ENCODE data around the gene GABARAP.
A peak's percentile ranks its signal among the peaks of the same experiment; 100 is the strongest.
"Not testable (repeated sequence)": the region's sequence is repeated elsewhere in the genome, so short reads cannot be mapped to it uniquely, and the experiment has no call there.

GABARAP gene

DNA sequence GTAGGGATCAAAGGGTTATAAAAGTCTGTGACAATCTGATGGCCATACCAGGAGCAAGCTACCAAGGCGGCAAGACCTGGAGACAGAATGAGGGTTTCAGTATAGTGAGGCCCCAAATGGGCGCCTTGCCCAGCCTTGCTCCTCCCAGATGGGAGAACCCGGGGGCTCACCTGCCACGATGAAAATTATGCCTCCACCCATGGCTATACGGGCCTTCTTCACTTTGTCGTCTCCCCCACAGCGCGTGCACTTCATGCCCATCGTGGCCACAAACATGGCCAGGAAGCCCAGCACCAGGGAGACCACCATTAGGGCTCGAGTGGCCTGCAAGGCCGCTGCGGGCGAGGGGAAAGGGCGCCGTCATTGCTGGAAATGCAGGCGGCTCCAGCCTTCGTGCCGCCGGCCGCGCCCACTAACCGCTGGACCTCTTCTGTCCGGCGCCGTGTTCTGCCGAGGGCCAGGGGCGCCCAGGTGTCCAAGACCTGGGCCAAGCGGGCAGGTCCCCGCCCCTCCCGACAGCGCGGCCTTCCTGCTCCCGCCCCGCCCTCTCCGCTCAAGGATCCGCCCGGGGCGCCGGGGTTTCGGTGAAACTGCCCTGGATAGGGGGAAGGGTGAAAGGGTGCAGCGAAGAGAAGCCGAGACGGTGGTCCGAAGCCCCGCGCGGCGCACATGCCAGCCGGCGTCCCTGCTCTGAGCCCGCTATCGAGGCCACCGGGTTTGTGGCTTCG, 18.6 kb upstream of the GABARAP start:
- DNase-seq (ENCODE audit: low read depth): no peak

DNA sequence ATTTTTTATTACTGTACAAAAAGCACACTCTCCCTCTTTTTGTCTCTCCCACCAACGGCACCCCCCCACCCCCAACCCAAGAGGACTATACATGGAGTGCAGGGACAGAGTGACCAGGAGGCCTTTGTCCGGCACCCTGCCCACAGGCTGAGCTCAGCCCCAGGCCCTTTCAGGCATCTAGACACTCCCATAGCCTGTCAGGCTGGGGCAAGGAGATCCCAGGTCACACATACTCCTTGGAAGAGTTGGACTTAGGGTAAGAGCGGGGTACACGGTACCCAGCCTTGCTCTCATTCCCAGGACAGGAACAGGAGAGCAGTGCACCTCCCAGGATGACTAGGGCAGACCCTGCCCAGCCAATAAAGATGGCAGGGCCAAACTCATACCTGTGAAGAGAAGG, 17.9 kb upstream of the GABARAP start:
- DNase-seq (ENCODE audit: low read depth): no peak

DNA sequence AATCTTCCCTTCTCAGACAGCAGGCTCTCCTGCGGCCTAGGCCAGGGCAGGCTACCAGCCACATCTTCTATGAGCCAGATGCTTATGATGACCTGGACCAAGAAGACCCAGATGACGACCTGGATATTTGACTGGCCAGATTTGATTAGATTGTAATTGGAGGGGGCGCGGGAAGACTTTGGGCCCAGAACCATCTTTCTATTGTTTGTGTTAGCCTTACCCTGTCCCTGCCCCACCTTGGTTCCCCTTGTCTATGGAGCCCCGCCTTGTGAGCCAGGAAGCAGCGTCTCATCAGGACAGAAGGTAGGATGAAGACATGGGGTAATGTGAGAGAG, 17.3 kb upstream of the GABARAP start:
- no peak for DNase-seq (ENCODE audit: low read depth)

DNA sequence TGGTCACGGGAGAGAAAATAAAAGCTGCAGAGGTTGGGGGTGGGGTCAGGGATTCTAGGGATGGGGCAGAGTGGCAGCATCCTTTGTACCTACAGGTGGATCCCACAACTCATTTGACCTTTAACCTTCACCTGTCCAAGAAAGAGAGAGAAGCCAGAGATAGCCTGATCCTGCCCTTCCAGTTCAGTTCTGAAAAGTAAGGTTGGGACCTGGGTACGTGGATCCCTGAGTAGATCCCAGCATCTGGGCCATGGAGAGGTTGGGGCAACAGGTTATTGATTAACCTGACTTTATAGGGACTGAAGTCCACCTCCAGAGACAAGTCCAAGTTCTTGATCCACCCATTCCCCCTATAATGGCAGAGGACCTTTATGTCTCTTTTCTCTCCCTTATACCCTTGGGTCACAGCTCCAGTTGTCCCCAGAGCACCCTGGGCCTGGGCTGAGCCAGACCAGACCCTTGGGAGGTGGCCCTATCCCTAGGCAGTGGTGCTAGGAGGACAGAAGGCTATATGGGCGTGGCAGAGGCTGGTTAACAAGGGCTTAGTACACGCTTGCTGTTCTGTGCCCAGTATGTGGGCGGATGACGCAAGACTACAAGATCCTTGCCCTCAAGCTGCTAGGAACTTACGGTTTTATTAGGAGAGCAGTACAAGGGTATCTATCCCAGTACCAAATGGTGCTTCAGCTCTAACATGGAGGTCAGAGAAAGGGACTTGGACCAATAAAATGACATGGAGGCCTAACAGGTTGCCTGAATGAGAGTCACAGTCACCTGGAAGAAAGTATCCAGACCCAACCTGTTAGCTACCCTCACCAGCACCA, 16.7 kb upstream of the GABARAP start:
- no peak for DNase-seq (ENCODE audit: low read depth)

DNA sequence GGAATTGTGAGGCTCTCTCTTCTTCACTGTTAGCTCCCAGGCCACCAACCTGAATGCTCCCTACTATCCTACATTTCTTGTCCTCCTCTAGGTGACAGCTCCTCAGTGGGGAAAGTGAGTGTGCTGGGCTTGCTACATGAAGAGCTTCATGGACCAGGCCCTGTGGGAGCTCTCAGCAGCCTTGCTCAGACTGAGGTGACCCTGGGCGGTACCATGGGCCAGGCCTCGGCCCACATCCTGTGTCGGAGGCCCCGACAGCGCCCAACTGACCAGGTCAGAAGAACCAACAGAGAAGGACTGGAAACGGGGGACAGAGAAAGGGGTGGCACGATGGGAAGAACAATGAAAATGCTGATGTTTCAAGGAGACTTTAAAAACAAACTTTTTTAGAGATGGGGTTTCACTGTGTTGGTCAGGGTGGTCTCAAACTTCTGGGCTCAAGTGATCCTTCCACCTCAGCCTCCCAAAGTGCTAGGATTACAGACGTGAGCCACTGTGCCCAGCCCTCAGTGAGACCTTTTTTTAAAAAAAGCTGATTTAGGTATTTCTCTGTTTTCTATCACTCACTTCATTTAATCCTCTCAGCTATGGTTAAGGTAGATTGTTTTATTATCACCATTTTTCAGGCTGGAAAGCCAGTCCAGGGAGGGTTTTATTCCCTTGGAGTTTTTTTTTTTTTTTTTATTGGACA, 14.7 kb upstream of the GABARAP start:
- no peak for DNase-seq (ENCODE audit: low read depth)

DNA sequence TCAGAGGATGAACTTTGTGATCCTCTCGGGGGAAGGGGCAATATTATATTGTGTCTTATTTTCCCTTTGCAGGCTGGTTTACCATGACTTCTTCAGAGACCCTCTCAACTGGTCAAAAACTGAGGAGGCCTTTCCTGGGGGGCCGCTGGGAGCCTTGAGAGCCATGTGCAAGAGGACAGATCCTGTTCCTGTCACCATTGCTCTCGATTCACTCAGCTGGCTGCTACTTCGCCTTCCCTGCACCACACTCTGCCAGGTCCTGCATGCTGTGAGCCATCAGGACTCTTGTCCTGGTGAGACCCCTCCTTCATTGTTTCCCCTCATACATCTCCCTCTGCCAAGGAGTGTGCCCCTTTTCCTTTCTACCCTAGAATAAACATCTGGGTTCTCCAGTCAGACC, 12.3 kb upstream of the GABARAP start:
- DNase-seq (ENCODE audit: low read depth): no peak

DNA sequence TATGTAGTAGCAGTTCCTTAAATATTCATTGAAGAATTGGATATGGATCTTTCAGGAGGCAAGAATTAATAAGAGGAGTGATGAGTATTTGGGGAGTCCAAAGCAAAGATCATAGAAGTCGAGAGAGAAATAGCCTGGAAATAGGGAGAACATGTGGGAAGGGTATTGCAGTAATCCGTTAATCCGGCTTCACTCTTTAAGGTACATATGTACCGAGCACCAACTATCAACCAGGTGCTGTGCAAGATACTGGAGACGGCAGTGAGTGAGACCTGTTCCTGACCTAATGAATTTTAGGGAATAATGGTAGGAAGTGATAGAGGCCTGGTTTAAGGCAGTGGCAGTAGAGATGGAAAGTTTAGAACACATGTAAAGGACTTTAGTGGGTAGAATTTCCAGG, 10.8 kb upstream of the GABARAP start:
- DNase-seq (ENCODE audit: low read depth): no peak

DNA sequence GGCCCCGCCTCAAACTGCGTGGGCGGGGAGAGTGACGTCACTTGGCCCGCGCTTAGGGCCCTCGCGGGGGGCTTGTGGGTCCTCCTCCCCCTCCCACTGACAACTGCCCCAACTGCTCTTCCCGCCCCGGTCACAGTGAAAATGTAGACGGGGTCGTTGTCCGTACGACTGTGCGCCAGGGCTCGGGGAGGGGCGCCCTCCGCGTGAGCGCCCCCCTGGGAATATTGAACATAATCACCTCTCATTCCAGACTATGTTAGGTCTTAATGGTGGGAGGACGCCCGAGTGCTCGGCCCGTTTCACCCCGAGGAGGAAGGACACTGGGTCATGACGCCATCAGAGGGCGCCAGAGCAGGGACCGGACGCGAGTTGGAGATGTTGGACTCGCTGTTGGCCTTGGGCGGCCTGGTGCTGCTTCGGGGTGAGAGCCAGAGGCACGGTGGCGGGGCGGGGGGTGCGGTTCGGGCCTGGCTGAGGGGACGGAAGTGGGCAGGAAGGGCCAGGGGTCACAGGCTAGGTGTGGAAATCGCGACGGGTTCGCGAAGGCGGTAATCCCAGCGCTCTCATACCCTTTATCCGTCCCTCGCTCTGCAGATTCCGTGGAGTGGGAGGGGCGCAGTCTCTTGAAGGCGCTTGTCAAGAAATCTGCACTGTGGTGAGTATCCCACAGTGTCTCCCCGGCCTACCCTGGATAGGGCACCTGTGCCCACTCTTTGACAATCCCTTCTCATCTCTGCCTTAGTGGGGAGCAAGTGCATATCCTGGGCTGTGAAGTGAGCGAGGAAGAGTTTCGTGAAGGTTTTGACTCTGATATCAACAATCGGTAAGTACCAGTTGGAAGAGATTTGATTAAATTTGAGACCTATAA, 10.2 kb upstream of the GABARAP start, which contains the start of gene ELP5:
Gene ELP5, plus strand, starts transcription at position 40 of the 868 bp plus-strand sequence. Its CDS starts 336 bp downstream, at position 376.
- DNase-seq (ENCODE audit: low read depth): peak; percentile 86

DNA sequence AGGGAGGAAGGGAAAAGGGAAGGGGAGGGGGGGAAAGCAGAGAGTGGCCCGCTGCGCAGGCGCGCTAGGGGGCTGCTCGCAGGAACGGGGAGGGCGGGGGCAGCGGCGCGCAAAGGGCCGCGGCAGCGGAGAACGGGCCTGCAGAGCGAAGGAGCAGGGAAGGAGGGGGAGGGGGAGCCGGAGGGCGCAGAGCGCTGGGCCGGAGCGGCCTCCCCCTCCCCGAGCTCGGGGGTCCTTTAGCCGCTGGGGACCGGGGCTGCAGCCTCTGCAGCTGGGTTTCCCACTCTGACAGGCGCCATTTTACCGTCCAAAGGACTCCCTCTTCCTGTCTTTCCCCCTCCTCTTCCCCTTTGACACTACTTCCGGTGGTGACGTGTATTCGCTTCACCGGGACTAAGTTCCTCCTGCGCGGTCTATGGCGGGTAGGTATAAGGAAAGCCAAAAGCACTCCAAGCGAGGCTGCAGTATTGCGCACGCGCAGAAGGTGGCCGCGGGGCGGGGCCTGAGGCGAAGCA, 9.5 kb upstream of the GABARAP start, which contains the start of gene CTDNEP1:
Gene CTDNEP1, minus strand, starts transcription at position 74 of the 515 bp plus-strand sequence. CDS start 438 bp downstream, outside the sequence.
- peak; percentile 100 for DNase-seq (ENCODE audit: low read depth)

DNA sequence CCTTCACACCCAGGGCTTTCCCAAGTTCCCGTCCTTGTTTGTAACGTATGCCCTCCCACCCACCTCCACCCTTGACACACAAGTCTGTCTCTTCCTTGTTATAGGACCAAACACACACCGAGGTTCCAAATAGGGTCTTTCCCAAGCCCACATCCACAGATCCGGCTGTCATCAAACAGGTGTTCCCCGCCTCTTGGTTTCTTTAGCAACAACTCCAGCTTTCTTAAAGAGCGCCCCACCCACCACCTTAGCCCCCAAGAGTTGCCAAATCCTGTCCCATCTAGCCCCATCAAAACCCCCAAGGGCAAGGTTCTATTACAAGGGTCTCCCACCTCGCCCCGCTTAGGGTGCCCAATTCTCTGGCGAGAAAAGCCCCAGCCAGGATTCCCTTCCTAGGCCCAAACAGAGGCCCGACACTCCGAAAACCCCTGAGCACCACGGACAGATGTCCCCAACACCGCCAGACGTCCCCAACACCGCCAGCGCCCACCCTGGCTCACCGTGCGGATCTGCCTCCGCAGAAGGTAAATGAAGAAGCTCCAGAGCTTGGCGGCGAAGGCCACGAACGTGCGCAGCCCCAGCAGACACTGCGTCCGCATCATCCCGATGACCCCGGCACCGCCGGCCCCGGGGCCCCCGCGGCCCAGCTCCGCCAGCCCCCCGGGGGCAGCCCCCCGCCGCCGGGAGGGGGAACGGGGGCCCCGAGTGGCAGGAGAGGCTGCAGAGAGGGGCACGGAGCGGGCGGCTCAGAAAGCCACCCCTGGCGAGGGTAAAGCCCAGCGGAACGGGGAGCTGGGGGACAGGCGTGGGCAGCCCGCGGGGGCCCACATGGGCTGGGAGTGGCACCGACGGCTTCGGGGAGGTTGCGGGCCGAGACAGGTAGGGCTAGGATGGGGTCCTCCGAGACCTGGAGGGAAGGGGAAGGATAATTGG, 8.7 kb upstream of the GABARAP start:
- DNase-seq (ENCODE audit: low read depth): no peak

DNA sequence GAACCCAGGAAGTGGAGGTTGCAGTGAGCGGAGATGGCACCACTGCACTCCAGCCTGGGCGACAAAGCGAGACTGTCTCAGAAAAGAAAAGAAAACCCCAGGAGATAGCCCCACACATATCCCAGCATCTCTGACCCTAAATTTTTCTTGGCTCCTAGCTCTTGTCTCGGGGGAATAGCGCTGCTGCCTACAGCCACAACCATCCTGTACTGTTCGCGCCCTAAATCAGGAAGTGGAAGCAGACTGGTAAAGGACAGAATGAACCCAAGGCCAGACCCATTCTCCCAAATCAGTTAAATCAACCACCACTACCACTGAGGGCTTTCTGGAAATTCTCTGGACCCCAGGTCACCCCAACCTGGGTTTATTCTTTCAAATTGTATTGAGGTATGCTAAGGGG, 7.6 kb upstream of the GABARAP start:
- DNase-seq (ENCODE audit: low read depth): no peak

DNA sequence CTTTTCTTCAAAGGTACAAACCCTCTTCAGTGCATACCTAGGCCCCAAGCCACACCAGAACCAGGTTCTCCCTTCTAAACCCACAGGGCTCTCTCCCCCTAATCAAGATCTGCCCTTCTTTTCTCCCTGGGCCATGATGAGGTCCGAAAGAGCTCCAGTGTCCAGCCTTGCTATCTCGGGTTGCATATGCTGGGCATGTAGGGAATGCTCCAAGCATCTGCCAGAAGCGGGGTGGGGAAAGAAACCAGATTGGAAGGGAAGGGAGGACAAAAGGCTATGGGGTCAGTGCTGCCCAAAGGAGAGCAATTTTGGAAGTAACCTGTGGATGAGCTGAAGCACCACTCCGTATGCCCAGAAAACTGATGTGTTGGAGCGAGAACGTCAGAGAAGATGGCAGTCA, 7.0 kb upstream of the GABARAP start:
- no peak for DNase-seq (ENCODE audit: low read depth)

DNA sequence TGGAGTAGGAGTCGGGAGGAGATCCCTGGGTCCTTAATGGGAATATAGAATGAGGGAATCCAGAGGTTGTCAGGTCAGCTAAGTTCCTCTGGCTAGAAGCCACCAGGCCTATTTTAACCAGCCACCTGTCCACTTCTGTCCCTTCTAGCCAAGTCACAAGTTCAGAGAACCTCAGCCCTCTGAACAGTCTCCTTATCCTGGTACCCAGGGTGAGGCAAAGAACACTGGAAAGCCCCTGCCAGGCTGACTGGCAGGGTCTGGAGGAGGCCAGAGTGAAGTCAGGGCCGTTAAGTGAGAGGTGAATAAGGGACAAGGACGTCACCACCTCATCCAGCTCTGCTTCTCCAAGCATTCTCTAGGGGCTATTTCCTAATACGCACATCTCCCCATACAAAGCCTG, 6.5 kb upstream of the GABARAP start:
- no peak for DNase-seq (ENCODE audit: low read depth)

DNA sequence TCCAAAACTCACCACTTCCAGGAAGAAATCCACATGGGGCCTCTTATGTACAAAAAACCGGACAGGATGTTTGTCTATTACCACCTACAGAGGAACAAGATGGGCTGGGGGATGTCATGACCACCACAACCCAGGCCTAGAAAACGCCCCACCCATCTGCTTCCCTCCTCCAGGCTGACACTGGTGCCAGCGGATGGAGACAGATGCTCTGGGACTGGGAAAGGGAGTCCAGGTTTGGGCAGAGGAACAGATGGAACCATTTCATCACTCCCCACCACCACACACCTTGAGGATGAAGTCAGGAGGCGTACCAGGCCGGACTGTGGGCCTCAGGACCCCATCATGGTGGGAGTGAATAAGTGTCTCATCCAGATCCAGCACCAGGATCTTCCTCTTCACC, 4.5 kb upstream of the GABARAP start:
- DNase-seq (ENCODE audit: low read depth): no peak

DNA sequence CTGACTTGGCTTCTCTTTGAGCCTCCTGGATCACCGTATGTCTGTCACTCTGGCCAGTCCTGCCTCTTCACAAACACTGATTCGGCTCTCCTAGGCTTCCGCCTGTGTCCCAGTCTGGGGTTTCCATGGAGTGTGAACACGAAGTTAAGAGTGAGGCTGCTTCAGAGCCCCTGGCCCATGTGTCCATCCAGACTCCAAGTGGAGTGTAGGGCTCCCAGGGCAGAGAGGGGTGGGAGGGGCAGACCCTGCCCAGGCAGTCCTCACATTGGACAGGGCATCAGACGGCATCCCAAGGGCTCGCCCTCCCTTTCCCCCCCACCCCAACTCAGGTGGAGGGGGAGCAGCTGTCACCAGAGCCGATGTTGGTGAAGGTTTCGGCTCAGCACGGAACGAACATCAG, 1.6 kb upstream of the GABARAP start:
- DNase-seq (ENCODE audit: low read depth): not testable (repeated sequence)

DNA sequence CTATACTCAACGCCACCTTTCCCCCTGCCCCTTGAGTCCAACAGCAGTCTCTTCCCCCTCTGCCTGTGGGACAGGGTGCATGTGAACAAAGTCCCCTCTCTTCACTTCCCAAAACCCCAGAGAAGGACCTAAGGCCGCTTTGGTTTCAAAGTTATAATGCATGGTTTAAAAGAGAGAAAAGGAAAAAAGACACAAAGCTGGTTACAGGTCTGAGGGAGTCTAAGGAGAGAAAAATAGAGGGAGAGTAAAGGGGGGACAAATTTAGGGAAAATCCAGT, 1.1 kb upstream of the GABARAP start:
- no peak for DNase-seq (ENCODE audit: low read depth)

DNA sequence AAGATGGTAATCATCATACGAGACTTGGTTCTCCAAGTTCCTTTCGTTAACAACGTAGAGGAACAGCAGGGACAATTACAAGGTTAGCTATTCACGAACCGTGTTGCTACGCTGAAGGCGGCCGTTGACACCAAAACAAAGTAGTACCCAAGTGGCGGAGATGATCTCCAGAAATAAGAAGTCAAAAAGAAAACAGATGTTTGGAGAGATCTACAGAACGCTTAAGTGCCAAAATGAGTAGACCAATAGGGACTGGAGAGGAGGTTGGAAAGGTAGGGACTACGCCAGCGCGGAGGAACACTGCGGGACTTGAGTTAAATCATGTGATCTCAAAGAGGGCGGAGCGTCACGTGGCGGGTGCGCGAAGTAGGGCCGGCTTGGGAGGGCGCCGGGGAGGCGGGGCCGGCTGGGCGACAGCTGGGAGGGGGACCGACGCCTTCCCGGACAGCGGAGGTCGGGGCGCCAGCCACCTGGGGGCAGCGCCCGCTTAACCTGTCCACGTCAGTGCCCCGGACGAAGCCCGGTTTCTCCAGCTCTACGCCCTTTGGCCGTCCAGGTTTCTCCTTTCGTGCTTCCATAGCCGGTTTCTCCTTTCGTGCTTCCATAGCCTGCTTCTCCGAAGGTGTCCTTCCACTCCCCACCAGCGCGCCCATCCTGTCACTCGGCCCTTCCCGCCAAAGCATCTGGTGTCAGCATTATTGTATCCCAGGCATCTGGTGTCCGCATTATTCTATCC, 636 bp upstream of the GABARAP start:
- peak; percentile 90 for DNase-seq (ENCODE audit: low read depth)

DNA sequence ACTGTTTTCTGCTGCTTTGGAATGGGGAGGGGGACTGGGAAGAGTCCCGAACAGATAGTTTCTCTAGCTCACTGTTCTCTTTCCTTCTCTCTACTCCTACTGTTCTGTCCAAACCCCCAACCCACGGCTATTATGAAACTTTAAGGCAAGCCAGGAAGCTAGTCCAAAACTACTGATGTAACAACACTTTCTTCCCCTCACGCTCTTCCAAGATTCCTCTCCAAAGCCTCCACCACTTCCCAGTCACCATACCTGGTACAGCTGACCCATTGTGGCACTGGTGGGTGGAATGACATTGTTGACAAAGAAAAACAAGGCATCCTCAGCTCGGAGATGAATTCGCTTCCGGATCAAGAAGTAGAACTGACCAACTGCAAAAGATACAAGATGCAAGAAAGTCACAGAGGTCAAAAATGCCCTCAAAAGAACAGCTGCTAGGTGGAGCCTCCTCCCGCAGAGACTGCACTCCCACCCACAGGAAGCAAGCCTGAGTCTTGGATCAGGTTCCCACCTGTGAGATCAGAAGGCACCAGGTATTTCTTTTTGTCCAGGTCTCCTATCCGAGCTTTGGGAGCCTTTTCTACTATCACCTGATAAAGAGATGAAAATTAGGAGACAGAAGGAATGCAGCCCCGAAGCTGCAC, 1.0 kb downstream of the GABARAP start:
- no peak for DNase-seq (ENCODE audit: low read depth)

DNA sequence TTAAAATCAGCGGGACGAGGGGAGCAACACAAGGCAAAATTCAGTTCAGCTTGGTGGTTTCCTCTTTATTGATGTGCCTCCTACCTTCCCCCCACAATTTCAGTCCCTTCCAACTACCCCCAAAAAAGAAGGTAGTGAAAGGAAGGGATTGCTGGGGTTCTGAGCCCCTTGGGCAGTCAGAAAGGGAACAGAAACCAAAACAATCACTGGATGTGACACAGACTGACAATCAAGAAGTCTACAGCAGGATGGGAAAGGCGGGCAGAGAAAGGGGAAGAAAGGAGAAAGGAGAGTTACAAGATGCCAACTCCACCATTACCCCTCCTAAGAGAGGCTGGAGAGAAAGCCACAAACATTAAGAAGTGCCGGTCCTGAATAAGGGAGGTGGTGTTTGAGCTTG, 1.9 kb downstream of the GABARAP start:
- DNase-seq (ENCODE audit: low read depth): no peak
